ENCODE measurements around the gene AIMP1. TPM values are rescaled to one million over a fixed set of nuclear protein-coding genes. Genes with fewer than 3 reads are reported as not detected.
A peak's percentile ranks its signal among the peaks of the same experiment; 100 is the strongest.

Gene AIMP1
- total and polyA plus RNA-seq, 4 donors = 26.8 to 43.1 (median 40.8) TPM

DNA sequence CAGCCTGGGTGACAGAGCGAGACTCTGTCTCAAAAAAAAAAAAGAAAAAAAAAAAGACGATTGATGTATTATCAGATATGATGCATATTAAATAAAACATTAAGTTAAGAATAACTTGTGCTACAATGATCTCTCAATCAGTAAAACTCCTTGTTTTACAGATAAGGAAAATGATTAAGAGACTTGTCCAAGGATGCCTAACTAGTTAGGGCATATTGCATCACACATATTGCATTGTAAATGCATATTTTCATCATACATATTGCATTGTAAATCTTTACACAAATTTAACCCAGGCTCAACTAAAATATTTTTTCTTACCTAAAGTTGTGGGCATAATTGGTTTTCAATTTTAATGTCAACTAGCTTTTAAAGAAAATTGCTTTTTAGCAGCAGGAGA, 26.6 kb upstream of the AIMP1 start:
- H3K27me3 ChIP-seq (ENCODE audit: control insufficient read depth, insufficient read depth, low read length) = no peaks in the 10 kb centered on the region
- H3K27ac ChIP-seq (ENCODE audit: low read depth, low read length) = no peak overlapping the region
- no peaks in the 10 kb centered on the region for H3K9me3 ChIP-seq (ENCODE audit: control insufficient read depth, insufficient read depth, low read length)
- H3K36me3 ChIP-seq (ENCODE audit: control insufficient read depth, insufficient read depth, low read length) = peaks cover 13% of the 10 kb centered on the region
- no CpG with 5 or more reads among the region's 2 CpGs for WGBS (ENCODE audit: insufficient coverage)
- no peak overlapping the region for H3K4me3 ChIP-seq (ENCODE audit: low read depth, low read length)
- no peaks in the 10 kb centered on the region for H3K4me1 ChIP-seq (ENCODE audit: control insufficient read depth, insufficient read depth, low read length)
- no peak for DNase-seq (ENCODE audit: low read depth in 4 of 6, low spot score in 6 of 6)

GRCh38 chr4:106291678-106292077, 24.7 kb upstream of the AIMP1 start:
- H3K36me3 ChIP-seq (ENCODE audit: control insufficient read depth, insufficient read depth, low read length) = peaks cover 13% of the 10 kb centered on the region
- DNase-seq (ENCODE audit: low read depth in 4 of 6, low spot score in 6 of 6) = no peak
- no peaks in the 10 kb centered on the region for H3K27me3 ChIP-seq (ENCODE audit: control insufficient read depth, insufficient read depth, low read length)
- no peaks in the 10 kb centered on the region for H3K4me1 ChIP-seq (ENCODE audit: control insufficient read depth, insufficient read depth, low read length)
- no peak overlapping the region for H3K4me3 ChIP-seq (ENCODE audit: low read depth, low read length)
- no peak overlapping the region for H3K27ac ChIP-seq (ENCODE audit: low read depth, low read length)
- WGBS (ENCODE audit: insufficient coverage) = 98% methylated on average over 5 of the region's 5 CpGs
- H3K9me3 ChIP-seq (ENCODE audit: control insufficient read depth, insufficient read depth, low read length) = no peaks in the 10 kb centered on the region

GRCh38 chr4:106294062-106294461, 22.3 kb upstream of the AIMP1 start:
- WGBS (ENCODE audit: insufficient coverage) = over 99% methylated on average over 9 of the region's 10 CpGs
- no peak for DNase-seq (ENCODE audit: low read depth in 4 of 6, low spot score in 6 of 6)
- Histone ChIP-seq H3K9me3 (ENCODE audit: control insufficient read depth, insufficient read depth, low read length) (no peaks in the 10 kb centered on the region), H3K27ac (ENCODE audit: low read depth, low read length) (no peak overlapping the region), H3K36me3 (ENCODE audit: control insufficient read depth, insufficient read depth, low read length) (peaks cover 9% of the 10 kb centered on the region), H3K27me3 (ENCODE audit: control insufficient read depth, insufficient read depth, low read length) (no peaks in the 10 kb centered on the region), H3K4me1 (ENCODE audit: control insufficient read depth, insufficient read depth, low read length) (no peaks in the 10 kb centered on the region), H3K4me3 (ENCODE audit: low read depth, low read length) (no peak overlapping the region)

- Histone ChIP-seq H3K4me3 (ENCODE audit: low read depth, low read length) (no peak overlapping the region), H3K27ac (ENCODE audit: low read depth, low read length) (no peak overlapping the region), H3K4me1 (ENCODE audit: control insufficient read depth, insufficient read depth, low read length) (no peaks in the 10 kb centered on the region), H3K36me3 (ENCODE audit: control insufficient read depth, insufficient read depth, low read length) (peaks cover 9% of the 10 kb centered on the region), H3K9me3 (ENCODE audit: control insufficient read depth, insufficient read depth, low read length) (no peaks in the 10 kb centered on the region), H3K27me3 (ENCODE audit: control insufficient read depth, insufficient read depth, low read length) (no peaks in the 10 kb centered on the region)
- peak in 1 of 6 donors; percentile 26 for DNase-seq (ENCODE audit: low read depth in 4 of 6, low spot score in 6 of 6)
Measured at GRCh38 chr4:106297245-106298035, 18.9 kb upstream of the AIMP1 start.

DNA sequence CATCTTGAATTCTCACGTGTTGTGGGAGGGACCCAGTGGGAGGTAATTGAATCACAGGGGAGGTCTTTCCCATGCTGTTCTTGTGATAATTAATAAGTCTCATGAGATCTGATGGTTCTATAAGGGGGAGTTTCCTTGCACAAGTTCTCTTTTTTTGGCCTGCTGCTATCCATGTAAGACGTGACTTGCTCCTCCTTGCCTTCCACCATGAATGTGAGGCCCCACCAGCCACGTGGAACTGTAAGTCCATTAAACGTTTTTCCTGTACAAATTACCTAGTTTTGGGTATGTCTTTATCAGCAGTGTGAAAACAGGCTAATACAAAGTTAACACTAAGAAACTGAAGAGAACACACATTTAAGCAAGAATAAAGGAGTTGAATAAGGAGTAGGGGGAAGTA, 16.4 kb upstream of the AIMP1 start:
- no peaks in the 10 kb centered on the region for H3K4me1 ChIP-seq (ENCODE audit: control insufficient read depth, insufficient read depth, low read length)
- DNase-seq (ENCODE audit: low read depth in 4 of 6, low spot score in 6 of 6) = no peak
- no peaks in the 10 kb centered on the region for H3K27me3 ChIP-seq (ENCODE audit: control insufficient read depth, insufficient read depth, low read length)
- H3K9me3 ChIP-seq (ENCODE audit: control insufficient read depth, insufficient read depth, low read length) = no peaks in the 10 kb centered on the region
- H3K4me3 ChIP-seq (ENCODE audit: low read depth, low read length) = no peak overlapping the region
- no peak overlapping the region for H3K27ac ChIP-seq (ENCODE audit: low read depth, low read length)
- H3K36me3 ChIP-seq (ENCODE audit: control insufficient read depth, insufficient read depth, low read length) = no peaks in the 10 kb centered on the region
- no CpG with 5 or more reads among the region's 4 CpGs for WGBS (ENCODE audit: insufficient coverage)

- Histone ChIP-seq H3K36me3 (ENCODE audit: control insufficient read depth, insufficient read depth, low read length) (peaks cover 2% of the 10 kb centered on the region), H3K9me3 (ENCODE audit: control insufficient read depth, insufficient read depth, low read length) (no peaks in the 10 kb centered on the region), H3K4me1 (ENCODE audit: control insufficient read depth, insufficient read depth, low read length) (no peaks in the 10 kb centered on the region), H3K27me3 (ENCODE audit: control insufficient read depth, insufficient read depth, low read length) (no peaks in the 10 kb centered on the region), H3K4me3 (ENCODE audit: low read depth, low read length) (no peak overlapping the region), H3K27ac (ENCODE audit: low read depth, low read length) (no peak overlapping the region)
- DNase-seq (ENCODE audit: low read depth in 4 of 6, low spot score in 6 of 6) = no peak
- 100% methylated on average over 1 of the region's 2 CpGs for WGBS (ENCODE audit: insufficient coverage)
Measured at GRCh38 chr4:106301393-106302061, 14.8 kb upstream of the AIMP1 start.

- no peak for DNase-seq (ENCODE audit: low read depth in 4 of 6, low spot score in 6 of 6)
- Histone ChIP-seq H3K4me3 (ENCODE audit: low read depth, low read length) (no peak overlapping the region), H3K27ac (ENCODE audit: low read depth, low read length) (no peak overlapping the region), H3K9me3 (ENCODE audit: control insufficient read depth, insufficient read depth, low read length) (no peaks in the 10 kb centered on the region), H3K4me1 (ENCODE audit: control insufficient read depth, insufficient read depth, low read length) (no peaks in the 10 kb centered on the region), H3K27me3 (ENCODE audit: control insufficient read depth, insufficient read depth, low read length) (no peaks in the 10 kb centered on the region), H3K36me3 (ENCODE audit: control insufficient read depth, insufficient read depth, low read length) (peaks cover 2% of the 10 kb centered on the region)
- no CpG with 5 or more reads among the region's 4 CpGs for WGBS (ENCODE audit: insufficient coverage)
Measured at GRCh38 chr4:106302062-106302438, 14.3 kb upstream of the AIMP1 start.

- 60% methylated on average over 1 of the region's 3 CpGs for WGBS (ENCODE audit: insufficient coverage)
- Histone ChIP-seq H3K27me3 (ENCODE audit: control insufficient read depth, insufficient read depth, low read length) (no peaks in the 10 kb centered on the region), H3K9me3 (ENCODE audit: control insufficient read depth, insufficient read depth, low read length) (no peaks in the 10 kb centered on the region), H3K36me3 (ENCODE audit: control insufficient read depth, insufficient read depth, low read length) (peaks cover 2% of the 10 kb centered on the region), H3K4me3 (ENCODE audit: low read depth, low read length) (no peak overlapping the region), H3K27ac (ENCODE audit: low read depth, low read length) (no peak overlapping the region), H3K4me1 (ENCODE audit: control insufficient read depth, insufficient read depth, low read length) (no peaks in the 10 kb centered on the region)
- DNase-seq (ENCODE audit: low read depth in 4 of 6, low spot score in 6 of 6) = no peak
Measured at GRCh38 chr4:106303548-106304281, 12.6 kb upstream of the AIMP1 start.

DNA sequence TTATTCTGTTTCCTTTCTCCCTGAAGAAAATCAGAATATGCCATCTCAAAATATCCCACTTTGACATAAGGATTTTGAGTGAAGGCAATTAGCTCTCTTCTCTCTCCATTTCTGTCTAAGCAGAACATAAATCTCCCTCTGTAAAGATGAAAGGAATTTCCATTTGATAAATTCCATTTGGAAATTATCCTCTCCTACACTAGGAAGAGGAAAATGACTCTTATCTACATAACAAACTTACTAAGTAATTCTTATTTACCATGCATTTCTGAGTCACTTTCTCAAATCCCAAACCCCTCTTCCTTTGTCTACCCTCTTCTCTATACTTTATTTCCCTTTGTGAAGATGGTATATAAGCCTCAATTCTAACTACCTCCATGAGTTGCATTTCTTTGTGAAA, 11.7 kb upstream of the AIMP1 start:
- peaks cover 2% of the 10 kb centered on the region for H3K36me3 ChIP-seq (ENCODE audit: control insufficient read depth, insufficient read depth, low read length)
- no peaks in the 10 kb centered on the region for H3K27me3 ChIP-seq (ENCODE audit: control insufficient read depth, insufficient read depth, low read length)
- H3K4me3 ChIP-seq (ENCODE audit: low read depth, low read length) = no peak overlapping the region
- H3K4me1 ChIP-seq (ENCODE audit: control insufficient read depth, insufficient read depth, low read length) = no peaks in the 10 kb centered on the region
- H3K27ac ChIP-seq (ENCODE audit: low read depth, low read length) = no peak overlapping the region
- H3K9me3 ChIP-seq (ENCODE audit: control insufficient read depth, insufficient read depth, low read length) = no peaks in the 10 kb centered on the region
- no peak for DNase-seq (ENCODE audit: low read depth in 4 of 6, low spot score in 6 of 6)

Measured in spinal cord (tissue), 10 donors.